BLaER1 treated with 17β-estradiol and CSF1 and Interleukin-3, amounts not matched to agents 10 nM and 100 nM (cell line): ENCODE data around the gene PRICKLE1.

Experiments
- H3K27ac ChIP-seq, 11 experiments: shearing (Covaris generic); formaldehyde crosslinking; 2 replicates each; pipeline ENCODE4 v1.8.1; 2022
- H3K27me3 ChIP-seq, 11 experiments: shearing (Covaris generic); formaldehyde crosslinking; 2 replicates each; pipeline ENCODE4 v1.8.1; 2022
- H3K36me3 ChIP-seq, 11 experiments: shearing (Covaris generic); formaldehyde crosslinking; 2 replicates each; pipeline ENCODE4 v1.8.1; 2022
- H3K4me1 ChIP-seq, 10 experiments: shearing (Covaris generic); formaldehyde crosslinking; 2 replicates each; pipeline ENCODE4 v1.8.1; 2022
- H3K4me2 ChIP-seq, 11 experiments: shearing (Covaris generic); formaldehyde crosslinking; 2 replicates each; pipeline ENCODE4 v1.8.1; 2022
- H3K4me3 ChIP-seq, 10 experiments: shearing (Covaris generic); formaldehyde crosslinking; 2 replicates each; pipeline ENCODE4 v1.8.1; 2022
- H3K9ac ChIP-seq, 11 experiments: shearing (Covaris generic); formaldehyde crosslinking; 2 replicates each; pipeline ENCODE4 v1.8.1; 2022
- H3K9me3 ChIP-seq, 11 experiments: shearing (Covaris generic); formaldehyde crosslinking; replicated peaks in 1 of 11; 2 replicates each; pipeline ENCODE4 v1.8.1; 2022
- H4K20me1 ChIP-seq, 11 experiments: shearing (Covaris generic); formaldehyde crosslinking; 2 replicates each; pipeline ENCODE4 v1.8.1; 2022
- Cebpa-rat ChIP-seq, 11 experiments: shearing (Covaris generic); IDR thresholded peaks; 2 replicates each; pipeline ENCODE4 v1.8.1; 2022

PRICKLE1 gene

GRCh38 chr12:42617622-42618021 lies 28.1 kb upstream of the PRICKLE1 start:
- TF ChIP-seq Cebpa-rat (IDR thresholded peaks at IDR 0.05) = no peak
- H4K20me1 ChIP-seq = no peaks in the 10 kb centered on the region

GRCh38 chr12:42615006-42615405 lies 25.5 kb upstream of the PRICKLE1 start:
- H3K27me3 ChIP-seq = no peaks in the 10 kb centered on the region
- no peak overlapping the region for H3K4me3 ChIP-seq
- H3K27ac ChIP-seq = no peak overlapping the region
- no peak overlapping the region for H3K9ac ChIP-seq
- TF ChIP-seq Cebpa-rat (IDR thresholded peaks at IDR 0.05) = no peak
- peaks cover 0 to 9% (median 0%) of the 10 kb centered on the region in 10 experiments; a peak in 1 of 20 replicates for H3K4me1 ChIP-seq
- no peak overlapping the region for H3K4me2 ChIP-seq
- no peaks in the 10 kb centered on the region for H4K20me1 ChIP-seq
- no peaks in the 10 kb centered on the region for H3K36me3 ChIP-seq
- H3K9me3 ChIP-seq = peaks cover 19 to 51% (median 32%) of the 10 kb centered on the region in 11 experiments

More at GRCh38 chr12:42617622-42618021, 28.1 kb upstream of the PRICKLE1 start:
- H3K27ac ChIP-seq = no peak overlapping the region
- H3K36me3 ChIP-seq = no peaks in the 10 kb centered on the region
- H3K9ac ChIP-seq = no peak overlapping the region
- no peak overlapping the region for H3K4me3 ChIP-seq
- H3K27me3 ChIP-seq = no peaks in the 10 kb centered on the region
- peaks cover 19 to 68% (median 32%) of the 10 kb centered on the region in 11 experiments for H3K9me3 ChIP-seq
- H3K4me2 ChIP-seq = no peak overlapping the region
- H3K4me1 ChIP-seq = no peaks in the 10 kb centered on the region

DNA sequence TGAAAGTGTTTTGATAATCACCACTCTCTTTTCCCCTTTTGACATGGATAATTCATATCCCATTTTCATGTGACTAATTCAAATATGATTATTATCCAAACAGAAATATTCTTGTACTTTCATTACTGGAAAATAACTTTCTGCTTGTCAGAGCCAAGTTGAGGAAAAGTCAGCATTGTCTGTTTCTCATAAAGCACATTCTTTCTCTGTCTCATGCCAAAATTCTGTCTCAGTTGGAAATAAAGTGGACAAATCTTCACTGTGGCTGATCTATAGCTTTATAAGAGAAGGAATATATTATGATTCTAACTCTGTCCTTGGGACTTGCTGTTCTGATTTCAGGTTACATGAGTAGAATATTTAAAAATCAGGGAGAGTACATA lies 22.7 kb upstream of the PRICKLE1 start:
- peaks cover under 1 to 24% (median 10%) of the 10 kb centered on the region in 11 experiments; a peak in 14 of 22 replicates for H3K9me3 ChIP-seq
- H3K27ac ChIP-seq = no peak overlapping the region
- no peak for TF ChIP-seq Cebpa-rat (IDR thresholded peaks at IDR 0.05)
- peaks cover 0 to 9% (median 0%) of the 10 kb centered on the region in 10 experiments; a peak in 1 of 20 replicates for H3K4me1 ChIP-seq
- H4K20me1 ChIP-seq = no peaks in the 10 kb centered on the region
- H3K27me3 ChIP-seq = no peaks in the 10 kb centered on the region
- H3K36me3 ChIP-seq = no peaks in the 10 kb centered on the region
- no peak overlapping the region for H3K4me2 ChIP-seq
- no peak overlapping the region for H3K9ac ChIP-seq
- no peak overlapping the region for H3K4me3 ChIP-seq

- Histone ChIP-seq H3K9ac (no peak overlapping the region), H4K20me1 (no peaks in the 10 kb centered on the region), H3K4me3 (no peak overlapping the region), H3K27me3 (no peaks in the 10 kb centered on the region), H3K9me3 (peaks cover 0 to 18% (median 7%) of the 10 kb centered on the region in 11 experiments; a peak in 11 of 22 replicates), H3K36me3 (no peaks in the 10 kb centered on the region), H3K4me2 (no peak overlapping the region), H3K27ac (no peak overlapping the region), H3K4me1 (peaks cover 0 to 9% (median 0%) of the 10 kb centered on the region in 10 experiments; a peak in 1 of 20 replicates)
- TF ChIP-seq Cebpa-rat (IDR thresholded peaks at IDR 0.05) = no peak
These were observed 22.2 kb upstream of the PRICKLE1 start for GRCh38 chr12:42611571-42612230.

GRCh38 chr12:42609605-42610004 lies 20.1 kb upstream of the PRICKLE1 start:
- Histone ChIP-seq H3K9me3 (no peaks in the 10 kb centered on the region), H4K20me1 (no peaks in the 10 kb centered on the region), H3K27ac (no peak overlapping the region), H3K4me3 (no peak overlapping the region), H3K9ac (no peak overlapping the region), H3K4me1 (peaks cover 0 to 9% (median 0%) of the 10 kb centered on the region in 10 experiments; a peak in 1 of 20 replicates), H3K36me3 (no peaks in the 10 kb centered on the region), H3K27me3 (no peaks in the 10 kb centered on the region), H3K4me2 (no peak overlapping the region)
- no peak for TF ChIP-seq Cebpa-rat (IDR thresholded peaks at IDR 0.05)

GRCh38 chr12:42608196-42608825 lies 18.8 kb upstream of the PRICKLE1 start:
- no peaks in the 10 kb centered on the region for H3K36me3 ChIP-seq
- H3K9me3 ChIP-seq = no peaks in the 10 kb centered on the region
- H3K4me2 ChIP-seq = no peak overlapping the region
- H3K27me3 ChIP-seq = no peaks in the 10 kb centered on the region
- no peak overlapping the region for H3K9ac ChIP-seq
- peaks cover 0 to 9% (median 0%) of the 10 kb centered on the region in 10 experiments; a peak in 1 of 20 replicates for H3K4me1 ChIP-seq
- no peak for TF ChIP-seq Cebpa-rat (IDR thresholded peaks at IDR 0.05)
- no peaks in the 10 kb centered on the region for H4K20me1 ChIP-seq
- no peak overlapping the region for H3K27ac ChIP-seq
- H3K4me3 ChIP-seq = no peak overlapping the region

- Histone ChIP-seq H3K4me1 (peaks cover 0 to 9% (median 0%) of the 10 kb centered on the region in 10 experiments; a peak in 1 of 20 replicates), H3K27ac (no peak overlapping the region), H3K9ac (no peak overlapping the region), H3K27me3 (no peaks in the 10 kb centered on the region), H3K36me3 (no peaks in the 10 kb centered on the region), H3K4me3 (no peak overlapping the region), H4K20me1 (no peaks in the 10 kb centered on the region), H3K4me2 (no peak overlapping the region), H3K9me3 (no peaks in the 10 kb centered on the region)
- no peak for TF ChIP-seq Cebpa-rat (IDR thresholded peaks at IDR 0.05)
These were observed 18.1 kb upstream of the PRICKLE1 start for GRCh38 chr12:42607584-42608058.

DNA sequence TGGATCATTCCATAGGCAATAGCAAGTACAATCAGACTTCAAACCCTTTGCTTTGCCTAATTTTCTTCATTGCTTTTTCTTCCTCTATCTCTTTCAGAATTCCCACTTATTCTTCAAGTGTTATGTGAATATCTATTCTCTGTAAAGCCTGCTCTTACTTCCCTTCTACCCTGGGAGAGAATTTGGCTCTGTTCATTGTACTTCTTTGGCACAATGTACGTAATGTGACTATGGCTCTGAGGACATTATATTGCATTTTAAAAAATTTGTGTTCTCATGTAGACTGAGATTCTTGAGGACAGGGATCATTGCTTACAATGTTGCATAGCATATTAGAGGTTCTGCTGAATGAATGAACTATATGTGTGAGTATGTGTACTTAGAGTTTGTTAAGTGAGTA lies 16.9 kb upstream of the PRICKLE1 start:
- Histone ChIP-seq H4K20me1 (no peaks in the 10 kb centered on the region), H3K4me3 (no peak overlapping the region), H3K4me1 (0 out of 20 replicates have a peak, but pooled peaks cover 0 to under 1% (median 0%) of the 10 kb centered on the region in 10 experiments), H3K27me3 (no peaks in the 10 kb centered on the region), H3K36me3 (no peaks in the 10 kb centered on the region), H3K9me3 (no peaks in the 10 kb centered on the region), H3K4me2 (no peak overlapping the region), H3K9ac (no peak overlapping the region), H3K27ac (no peak overlapping the region)
- no peak for TF ChIP-seq Cebpa-rat (IDR thresholded peaks at IDR 0.05)

GRCh38 chr12:42605685-42606084 lies 16.1 kb upstream of the PRICKLE1 start:
- Histone ChIP-seq H3K9me3 (no peaks in the 10 kb centered on the region), H3K4me2 (no peak overlapping the region), H3K36me3 (no peaks in the 10 kb centered on the region), H3K9ac (no peak overlapping the region), H3K4me3 (no peak overlapping the region), H3K4me1 (no peaks in the 10 kb centered on the region), H3K27ac (no peak overlapping the region), H4K20me1 (no peaks in the 10 kb centered on the region), H3K27me3 (no peaks in the 10 kb centered on the region)
- no peak for TF ChIP-seq Cebpa-rat (IDR thresholded peaks at IDR 0.05)
